Epidermal melanocyte (primary cell): Measurements from ENCODE around the gene ASB16.

Experiments used
- DNase-seq: peaks from one replicate; pipeline ENCODE4 v3.0.0; 2011; ENCODE audit warnings: low spot score; ENCODE audit not compliant: insufficient read length

Gene ASB16

GRCh38 chr17:44207319-44207718 lies 36.8 kb downstream of the ASB16 start:
- no peak for DNase-seq

GRCh38 chr17:44207743-44208142 lies 37.2 kb downstream of the ASB16 start:
- DNase-seq: no peak

GRCh38 chr17:44209786-44210341 lies 39.4 kb downstream of the ASB16 start:
- no peak for DNase-seq

- peak; percentile 94 for DNase-seq
Observed at GRCh38 chr17:44210342-44211192, 40.1 kb downstream of the ASB16 start.

GRCh38 chr17:44211281-44212265 lies 41.1 kb downstream of the ASB16 start:
- DNase-seq: no peak

GRCh38 chr17:44212507-44213402 lies 42.3 kb downstream of the ASB16 start:
- no peak for DNase-seq

- DNase-seq: no peak
Observed at GRCh38 chr17:44213403-44214229, 43.1 kb downstream of the ASB16 start.

- no peak for DNase-seq
Observed at GRCh38 chr17:44214230-44214494, 43.7 kb downstream of the ASB16 start.

GRCh38 chr17:44214896-44215295 lies 44.4 kb downstream of the ASB16 start:
- no peak for DNase-seq

- DNase-seq: no peak
Observed at GRCh38 chr17:44216173-44216572, 45.7 kb downstream of the ASB16 start.

GRCh38 chr17:44216694-44217093 lies 46.2 kb downstream of the ASB16 start:
- DNase-seq: no peak

- no peak for DNase-seq
Observed at GRCh38 chr17:44217738-44218343, 47.3 kb downstream of the ASB16 start.

GRCh38 chr17:44218344-44219107 lies 48.0 kb downstream of the ASB16 start:
- peak; percentile 87 for DNase-seq

- no peak for DNase-seq
Observed at GRCh38 chr17:44219108-44219615, 48.7 kb downstream of the ASB16 start.

- no peak for DNase-seq
Observed at GRCh38 chr17:44219616-44220212, 49.2 kb downstream of the ASB16 start, which contains the start of gene UBTF. UBTF (minus strand) TSS chr17:44219675; CDS start chr17:44218229, 1,446 bp downstream.

- DNase-seq: no peak
Observed at GRCh38 chr17:44220213-44221083, 49.9 kb downstream of the ASB16 start.
